RWPE1 (cell line): Measurements from ENCODE around the gene CELSR2.
A peak's percentile ranks its signal among the peaks of the same experiment; 100 is the strongest.

ENCODE experiments used
- CTCF ChIA-PET: fragments of 350-600 bp; sonication (Branson Sonifier 250); formaldehyde crosslinking; extraction: SDS; loops from one replicate; lab custom pipeline; 2021; lab: Yijun Ruan, JAX
- POLR2A ChIA-PET: fragments of 400-600 bp; formaldehyde crosslinking; extraction: SDS; loops from one replicate; lab custom pipeline; 2020; ENCODE audit warnings: antibody characterized with exemption; ENCODE audit not compliant: low non-redundant PET; lab: Yijun Ruan, JAX
- DNase-seq: peaks from one replicate; pipeline ENCODE4 v3.0.0; 2012; ENCODE audit warnings: low spot score
- H3K27ac ChIP-seq: fragments of 450-650 bp; 2 replicates; pipeline ENCODE4 v1.5.1; 2017
- CTCF ChIP-seq: fragments of 450-650 bp; conservative IDR thresholded peaks from 2 replicates; pipeline ENCODE4 v1.5.1; 2017; ENCODE audit warnings: low read depth, mild to moderate bottlenecking

CELSR2 gene

GRCh38 chr1:109274533-109275476 is 25.5 kb downstream of the CELSR2 start:
- peak; percentile 85 for DNase-seq
- peak overlapping the region; percentile 89 for H3K27ac ChIP-seq
- CTCF ChIA-PET = interaction anchor here (0.6 kb wide), 1 partner anchor 47 kb away, joined by 3 read pairs; no protein-coding TSS in a partner anchor
- no peak for TF ChIP-seq CTCF
- POLR2A ChIA-PET = no interaction called here

GRCh38 chr1:109275706-109276345 is 26.5 kb downstream of the CELSR2 start:
- ChIA-PET CTCF (no interaction called here), POLR2A (no interaction called here)
- TF ChIP-seq CTCF = no peak
- DNase-seq = no peak
- H3K27ac ChIP-seq = peak overlapping the region; percentile 89

- CTCF ChIA-PET = interaction anchor here (0.5 to 1.9 kb wide), 11 partner anchors 8 to 733 kb away, joined by 3 to 12 read pairs (median 4); partner anchors contain the start of gene SORT1
- DNase-seq = peak; percentile 55
- H3K27ac ChIP-seq = peak overlapping the region; percentile 89
- TF ChIP-seq CTCF = peak; percentile 87
- POLR2A ChIA-PET = no interaction called here
Measured at GRCh38 chr1:109277434-109278204, 28.3 kb downstream of the CELSR2 start.

- CTCF ChIA-PET = interaction anchor here (0.6 to 1.3 kb wide), 3 partner anchors 8 to 25 kb away, joined by 3 read pairs; no protein-coding TSS in a partner anchor
- POLR2A ChIA-PET = no interaction called here
- peak overlapping the region; percentile 89 for H3K27ac ChIP-seq
- DNase-seq = no peak
- TF ChIP-seq CTCF = no peak
Measured at GRCh38 chr1:109279615-109280278, 30.4 kb downstream of the CELSR2 start.

- TF ChIP-seq CTCF = no peak
- ChIA-PET CTCF (interaction anchor here (1.3 kb wide), 1 partner anchor 26 kb away, joined by 3 read pairs; no protein-coding TSS in a partner anchor), POLR2A (interaction anchor here (0.6 kb wide), 1 partner anchor 118 kb away, joined by 7 read pairs; no protein-coding TSS in a partner anchor)
- H3K27ac ChIP-seq = peak overlapping the region; percentile 89; the same call in 1 of the 2 replicates
- DNase-seq = no peak
Measured at GRCh38 chr1:109280862-109281261, 31.5 kb downstream of the CELSR2 start.
